Small intestine (tissue), 7 donors: ENCODE data around the gene ADCY9. TPM values are rescaled to one million over a fixed set of nuclear protein-coding genes. Genes with fewer than 3 reads are reported as not detected.
A peak's percentile ranks its signal among the peaks of the same experiment; 100 is the strongest.
"Not testable (repeated sequence)": the region's sequence is repeated elsewhere in the genome, so short reads cannot be mapped to it uniquely, and the experiment has no call there.

Source experiments
- DNase-seq, 2 donors: peaks; one replicate each; pipeline versions ENCODE4 v3.0.0 to v3.0.0-alpha.2; 2013
- FAIRE-seq: peaks from 2 replicates; lab custom pipeline; 2012; peaks lifted over from hg19 to GRCh38; lab: Jason Lieb, UNC
- H3K27ac ChIP-seq, 3 donors: one replicate each; pipeline ENCODE4 v1.5.1; 2013; ENCODE audit warnings: low read length in 2 of 3, mild to moderate bottlenecking in 2 of 3, control low read depth in 1 of 3, inconsistent platforms in 1 of 3, low read depth in 1 of 3, moderate library complexity in 1 of 3
- H3K27me3 ChIP-seq, 3 donors: one replicate each; pipeline ENCODE4 v1.6.1; 2013; ENCODE audit warnings: low read length in 3 of 3, inconsistent platforms in 1 of 3; ENCODE audit not compliant: control insufficient read depth in 3 of 3, insufficient read depth in 3 of 3
- H3K36me3 ChIP-seq, 3 donors: one replicate each; pipeline ENCODE4 v1.6.1; 2013; ENCODE audit warnings: low read length in 3 of 3, inconsistent platforms in 1 of 3, low read depth in 1 of 3, mild to moderate bottlenecking in 1 of 3, moderate library complexity in 1 of 3; ENCODE audit not compliant: control insufficient read depth in 3 of 3, insufficient read depth in 2 of 3
- H3K4me1 ChIP-seq, 3 donors: one replicate each; pipeline ENCODE4 v1.6.1; 2013; ENCODE audit warnings: low read length in 2 of 3, inconsistent platforms in 1 of 3, low read depth in 1 of 3, mild to moderate bottlenecking in 1 of 3, moderate library complexity in 1 of 3; ENCODE audit not compliant: control insufficient read depth in 3 of 3, insufficient read depth in 2 of 3
- H3K4me3 ChIP-seq, 3 donors: one replicate each; pipeline ENCODE4 v1.5.1; 2013; ENCODE audit warnings: low read length in 3 of 3, control low read depth in 1 of 3, inconsistent platforms in 1 of 3, low read depth in 1 of 3, mild to moderate bottlenecking in 1 of 3, moderate library complexity in 1 of 3
- H3K9me3 ChIP-seq, 2 donors: one replicate each; pipeline ENCODE4 v1.6.1; 2013; ENCODE audit warnings: low read depth in 1 of 2, low read length in 1 of 2; ENCODE audit not compliant: control insufficient read depth in 2 of 2, insufficient read depth in 1 of 2
- WGBS, 3 donors: extraction: QIAGEN DNeasy Blood & Tissue Kit; methylation state at CpG; one replicate each; pipeline ENCODE4 v1.1.7; 2013; 5-methylcytosine and 5-hydroxymethylcytosine counted together
- polyA plus RNA-seq, 4 donors: library from polyadenylated mRNA; stranded (reverse) in 3 of 4; unstranded in 1 of 4; fragments of 200-250 nt in 3 of 4; fragments of 120-200 nt in 1 of 4; gene quantifications; one replicate each; pipeline versions ENCODE4 v1.2.1 to v1.2.3, GENCODE V29; 2013
- donor health status: healthy with polysubstance abuse.
- donor health status: control.
- donor health status: control.
- donor health status: Bipolar disorder and iron deficiency.
- donor health status: healthy.

Gene ADCY9
- polyA plus RNA-seq, 4 donors, result 4.3 to 10.7 (median 8.0) TPM

GRCh38 chr16:3959926-3960590 is 156.2 kb downstream of the ADCY9 start:
- Histone ChIP-seq H3K4me3 (peak overlapping the region in 2 of 3 donors; percentile 26 to 33), H3K27ac (peak overlapping the region in 2 of 3 donors; percentile 28 to 29), H3K27me3 (peaks cover 0 to 11% (median 0%) of the 10 kb centered on the region in 3 donors)
- not testable (repeated sequence) for H3K36me3 ChIP-seq, FAIRE-seq, H3K4me1 ChIP-seq, DNase-seq, H3K9me3 ChIP-seq
- 37 to 55% (median 48%) methylated on average over 14 of the region's 14 CpGs for WGBS, 3 donors

- Histone ChIP-seq H3K9me3 (no peaks in the 10 kb centered on the region), H3K27ac (no peak overlapping the region), H3K36me3 (peaks cover 0 to under 1% (median 0%) of the 10 kb centered on the region in 3 donors), H3K4me1 (peaks cover 0 to 2% (median 0%) of the 10 kb centered on the region in 3 donors), H3K4me3 (no peak overlapping the region), H3K27me3 (peaks cover 0 to 11% (median 0%) of the 10 kb centered on the region in 3 donors)
- no peak for FAIRE-seq
- DNase-seq, result no peak
- 64 to 72% (median 65%) methylated on average over 3 of the region's 3 CpGs for WGBS, 3 donors
Observed at GRCh38 chr16:3959148-3959547, 157.1 kb downstream of the ADCY9 start.

GRCh38 chr16:3957344-3957980 is 158.8 kb downstream of the ADCY9 start:
- Histone ChIP-seq H3K27me3 (peaks cover 0 to 11% (median 0%) of the 10 kb centered on the region in 3 donors), H3K9me3 (no peaks in the 10 kb centered on the region), H3K36me3 (no peaks in the 10 kb centered on the region), H3K27ac (no peak overlapping the region), H3K4me3 (no peak overlapping the region), H3K4me1 (peaks cover 0 to 1% (median 0%) of the 10 kb centered on the region in 3 donors)
- 43 to 74% (median 59%) methylated on average over 23 of the region's 23 CpGs for WGBS, 3 donors
- DNase-seq (no peak), FAIRE-seq (no peak)

GRCh38 chr16:3954411-3954921 is 161.8 kb downstream of the ADCY9 start:
- no peak overlapping the region for H3K4me3 ChIP-seq
- no peaks in the 10 kb centered on the region for H3K9me3 ChIP-seq
- H3K27ac ChIP-seq, result no peak overlapping the region
- DNase-seq (peak in 1 of 2 donors; percentile 6), FAIRE-seq (no peak)
- H3K36me3 ChIP-seq, result no peaks in the 10 kb centered on the region
- WGBS, 3 donors, result 56 to 71% (median 63%) methylated on average over 15 of the region's 15 CpGs
- H3K27me3 ChIP-seq, result peaks cover 0 to 11% (median 0%) of the 10 kb centered on the region in 3 donors
- H3K4me1 ChIP-seq, result no peaks in the 10 kb centered on the region

- Histone ChIP-seq H3K36me3 (no peaks in the 10 kb centered on the region), H3K4me1 (no peaks in the 10 kb centered on the region), H3K9me3 (no peaks in the 10 kb centered on the region), H3K27me3 (peaks cover 0 to 11% (median 0%) of the 10 kb centered on the region in 3 donors), H3K27ac (no peak overlapping the region), H3K4me3 (no peak overlapping the region)
- DNase-seq (no peak), FAIRE-seq (no peak)
- WGBS, 3 donors, result 88 to 92% (median 91%) methylated on average over 24 of the region's 24 CpGs
Observed at GRCh38 chr16:3953728-3954410, 162.4 kb downstream of the ADCY9 start.

GRCh38 chr16:3952737-3953131 is 163.5 kb downstream of the ADCY9 start:
- 35 to 45% (median 38%) methylated on average over 9 of the region's 9 CpGs for WGBS, 3 donors
- H3K4me3 ChIP-seq, result no peak overlapping the region

GRCh38 chr16:3951861-3952736 is 164.1 kb downstream of the ADCY9 start:
- no peaks in the 10 kb centered on the region for H3K4me1 ChIP-seq
- no peaks in the 10 kb centered on the region for H3K36me3 ChIP-seq
- FAIRE-seq (no peak), DNase-seq (no peak)
- H3K27ac ChIP-seq, result no peak overlapping the region
- no peaks in the 10 kb centered on the region for H3K9me3 ChIP-seq
- no peak overlapping the region for H3K4me3 ChIP-seq
- WGBS, 3 donors, result 66 to 83% (median 75%) methylated on average over 12 of the region's 12 CpGs
- H3K27me3 ChIP-seq, result peaks cover 0 to 6% (median 0%) of the 10 kb centered on the region in 3 donors

More at GRCh38 chr16:3952737-3953131, 163.5 kb downstream of the ADCY9 start:
- Histone ChIP-seq H3K9me3 (no peaks in the 10 kb centered on the region), H3K4me1 (no peaks in the 10 kb centered on the region), H3K27ac (no peak overlapping the region), H3K27me3 (peaks cover 0 to 9% (median 0%) of the 10 kb centered on the region in 3 donors), H3K36me3 (no peaks in the 10 kb centered on the region)
- DNase-seq (no peak), FAIRE-seq (no peak)
